HepG2 (cell line): ENCODE results near the gene SLC16A5. TPM values are rescaled to one million over a fixed set of nuclear protein-coding genes. Genes with fewer than 3 reads are reported as not detected.

Source experiments
- ARID2 ChIP-seq: sonication (generic); formaldehyde crosslinking; IDR thresholded peaks from 2 replicates; pipeline ENCODE4 v1.8.1; 2022; ENCODE audit warnings: mild to moderate bottlenecking, missing genetic modification reagents, borderline replicate concordance
- CBX5 ChIP-seq: sonication (generic); formaldehyde crosslinking; IDR thresholded peaks from 2 replicates; pipeline ENCODE4 v1.4.0; 2020; ENCODE audit warnings: missing genetic modification reagents, borderline replicate concordance
- CC2D1A ChIP-seq: sonication (generic); formaldehyde crosslinking; IDR thresholded peaks from 2 replicates; pipeline ENCODE4 v1.8.1; 2023; ENCODE audit warnings: mild to moderate bottlenecking, missing genetic modification reagents
- EEA1 ChIP-seq: sonication (generic); formaldehyde crosslinking; IDR thresholded peaks from 2 replicates; pipeline ENCODE4 v1.5.1; 2020; ENCODE audit warnings: mild to moderate bottlenecking, missing genetic modification reagents, borderline replicate concordance
- GATAD1 ChIP-seq: IDR thresholded peaks from 2 replicates; pipeline ENCODE4 v1.6.1; 2016; ENCODE audit warnings: missing genetic modification reagents, missing compliant biosample characterization
- KDM1A ChIP-seq: IDR thresholded peaks from 2 replicates; pipeline ENCODE4 v1.6.1; 2016; ENCODE audit warnings: missing compliant biosample characterization
- KDM4B ChIP-seq: sonication (generic); formaldehyde crosslinking; IDR thresholded peaks from 2 replicates; pipeline ENCODE4 v1.4.0; 2020; ENCODE audit warnings: missing genetic modification reagents
- MED1 ChIP-seq: sonication (generic); formaldehyde crosslinking; IDR thresholded peaks from 2 replicates; pipeline ENCODE4 v1.4.0; 2020; ENCODE audit warnings: missing genetic modification reagents
- MEIS2 ChIP-seq: sonication (generic); formaldehyde crosslinking; IDR thresholded peaks from 2 replicates; pipeline ENCODE4 v1.9.0; 2021; ENCODE audit warnings: mild to moderate bottlenecking, missing genetic modification reagents
- NCOA1 ChIP-seq: sonication (generic); formaldehyde crosslinking; IDR thresholded peaks from 2 replicates; pipeline ENCODE4 v1.9.0; 2021; ENCODE audit warnings: missing genetic modification reagents
- NFATC3 ChIP-seq: sonication (generic); formaldehyde crosslinking; IDR thresholded peaks from 2 replicates; pipeline ENCODE4 v1.5.1; 2020; ENCODE audit warnings: mild to moderate bottlenecking, missing genetic modification reagents
- PAF1 ChIP-seq: IDR thresholded peaks from 2 replicates; pipeline ENCODE4 v1.6.1; 2016; ENCODE audit warnings: missing genetic modification reagents, missing compliant biosample characterization
- SMC3 ChIP-seq: IDR thresholded peaks from 2 replicates; pipeline ENCODE4 v1.6.1; 2011; ENCODE audit warnings: low read length, improper control_type of control experiment
- TP53 ChIP-seq: sonication (generic); formaldehyde crosslinking; conservative IDR thresholded peaks from 2 replicates; pipeline ENCODE4 v1.4.0; 2020; ENCODE audit warnings: missing genetic modification reagents
- YEATS2 ChIP-seq: sonication (generic); formaldehyde crosslinking; IDR thresholded peaks from 2 replicates; pipeline ENCODE4 v1.4.0; 2020; ENCODE audit warnings: missing genetic modification reagents, borderline replicate concordance
- ZNF326 ChIP-seq: sonication (generic); formaldehyde crosslinking; IDR thresholded peaks from 2 replicates; pipeline ENCODE4 v1.4.0; 2020; ENCODE audit warnings: missing genetic modification reagents, borderline replicate concordance
- ZNF34 ChIP-seq: sonication (generic); formaldehyde crosslinking; IDR thresholded peaks from 2 replicates; pipeline ENCODE4 v1.4.0; 2020; ENCODE audit warnings: mild to moderate bottlenecking, missing genetic modification reagents, borderline replicate concordance
- ZNF432 ChIP-seq: sonication (generic); formaldehyde crosslinking; IDR thresholded peaks from 2 replicates; pipeline ENCODE4 v1.5.0; 2020; ENCODE audit warnings: missing genetic modification reagents, mild to moderate bottlenecking, borderline replicate concordance
- ZSCAN31 ChIP-seq: sonication (generic); formaldehyde crosslinking; IDR thresholded peaks from 2 replicates; pipeline ENCODE4 v1.5.0; 2020; ENCODE audit warnings: low read depth, mild to moderate bottlenecking, missing genetic modification reagents
- polyA plus RNA-seq, 8 experiments: library from polyadenylated mRNA; depleted of rRNA in 3 of 8; stranded (reverse) in 7 of 8; unstranded in 1 of 8; fragments of >200 nt; fragmentation: Illumina TruSeq in 4 of 8; extraction: Trizol in 4 of 8; gene quantifications; 2 replicates each; pipeline versions ENCODE4 v1.2.1 to v1.2.3, GENCODE V29; 2011 to 2016; ENCODE audit warnings: low read depth in 4 of 8, missing spikeins in 1 of 8, mixed read lengths in 1 of 8; ENCODE audit not compliant: insufficient read depth in 1 of 8
- total RNA-seq, 5 experiments: library from RNA; depleted of rRNA; stranded (reverse); fragments of >200 nt; fragmentation: Illumina TruSeq; extraction: Trizol; gene quantifications; 2 replicates each; pipeline ENCODE4 v1.2.3, GENCODE V29; 2016; ENCODE audit warnings: low read depth in 1 of 5
- TF ChIP-seq, protein P1 (sequence below): sonication (generic); formaldehyde crosslinking; IDR thresholded peaks from 2 replicates; pipeline ENCODE4 v1.5.0; 2020; ENCODE audit warnings: mild to moderate bottlenecking, missing genetic modification reagents, borderline replicate concordance
- TF ChIP-seq, protein P2 (sequence below): sonication (generic); formaldehyde crosslinking; IDR thresholded peaks from 2 replicates; pipeline ENCODE4 v1.4.0; 2020; ENCODE audit warnings: mild to moderate bottlenecking, missing genetic modification reagents
- TF ChIP-seq, protein P3 (sequence below): conservative IDR thresholded peaks from 2 replicates; pipeline ENCODE4 v1.6.1; 2018; ENCODE audit warnings: missing genetic modification reagents

The SLC16A5 gene
- total and polyA plus RNA-seq, 2 of the 13 experiments (the other 11 are each of a cell fraction or from before 2014, with no cell fraction given), result 0.69 to 5.6 TPM

DNA sequence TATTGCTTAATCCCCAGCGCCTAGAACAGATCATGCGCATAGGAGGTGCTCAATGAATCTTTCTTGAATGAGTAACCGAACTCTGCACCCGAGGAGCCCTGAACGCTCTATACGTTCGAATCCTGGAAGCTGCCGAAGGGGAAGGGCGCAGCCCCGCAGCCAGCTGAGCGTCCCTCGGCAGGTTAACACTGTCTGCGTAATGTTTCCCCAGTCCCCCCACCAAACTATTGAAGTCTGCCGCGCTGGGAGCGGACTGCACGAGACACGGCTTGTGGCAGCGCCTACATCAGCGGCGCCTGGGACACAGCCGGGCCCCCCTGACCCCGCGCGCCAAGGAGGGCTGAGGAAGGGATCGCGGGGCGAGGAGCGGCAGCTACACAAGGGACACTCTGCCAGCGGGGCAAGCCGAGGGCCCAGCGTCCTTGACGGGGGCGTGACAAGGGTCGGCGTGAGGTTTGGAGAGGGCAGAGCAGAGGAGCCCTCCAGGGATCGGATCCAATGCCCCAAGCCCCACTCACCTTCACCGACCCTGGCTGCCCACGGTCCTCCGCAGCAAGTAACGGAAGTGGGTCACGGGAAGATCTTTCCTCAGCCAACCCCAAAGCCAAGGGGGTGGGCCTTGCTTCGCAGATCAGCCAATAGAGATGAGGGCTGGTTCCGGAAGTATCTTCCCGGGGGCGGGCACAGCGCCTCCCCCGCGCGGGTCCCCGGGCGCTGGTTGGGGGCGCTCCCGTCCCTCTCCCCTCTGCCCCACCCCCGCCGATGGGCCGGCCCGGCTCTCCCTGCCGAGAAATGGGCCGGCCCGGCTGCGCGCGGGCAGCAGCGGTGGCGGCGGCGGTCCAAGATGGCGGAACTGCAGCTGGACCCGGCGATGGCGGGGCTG, 41.1 kb upstream of the SLC16A5 start, which contains the start of the genes ATP5PD and KCTD2 (continued):
- TF ChIP-seq, protein P1, sequence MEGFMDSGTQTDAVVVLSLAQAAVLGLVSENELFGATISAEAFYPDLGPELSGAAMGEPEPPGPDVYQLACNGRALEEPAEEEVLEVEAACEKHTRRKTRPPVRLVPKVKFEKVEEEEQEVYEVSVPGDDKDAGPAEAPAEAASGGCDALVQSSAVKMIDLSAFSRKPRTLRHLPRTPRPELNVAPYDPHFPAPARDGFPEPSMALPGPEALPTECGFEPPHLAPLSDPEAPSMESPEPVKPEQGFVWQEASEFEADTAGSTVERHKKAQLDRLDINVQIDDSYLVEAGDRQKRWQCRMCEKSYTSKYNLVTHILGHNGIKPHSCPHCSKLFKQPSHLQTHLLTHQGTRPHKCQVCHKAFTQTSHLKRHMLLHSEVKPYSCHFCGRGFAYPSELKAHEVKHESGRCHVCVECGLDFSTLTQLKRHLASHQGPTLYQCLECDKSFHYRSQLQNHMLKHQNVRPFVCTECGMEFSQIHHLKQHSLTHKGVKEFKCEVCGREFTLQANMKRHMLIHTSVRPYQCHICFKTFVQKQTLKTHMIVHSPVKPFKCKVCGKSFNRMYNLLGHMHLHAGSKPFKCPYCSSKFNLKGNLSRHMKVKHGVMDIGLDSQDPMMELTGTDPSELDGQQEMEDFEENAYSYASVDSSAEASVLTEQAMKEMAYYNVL (CRISPR knock-in tag), result peak; percentile 58
- peak; percentile 4; the same call in 1 of the 2 replicates for TF ChIP-seq ZSCAN31 (CRISPR knock-in tag)
- no peak for TF ChIP-seq PAF1
- TF ChIP-seq MED1 (CRISPR knock-in tag), result peak; percentile 31; the same call in 1 of the 2 replicates
- TF ChIP-seq, protein P2, sequence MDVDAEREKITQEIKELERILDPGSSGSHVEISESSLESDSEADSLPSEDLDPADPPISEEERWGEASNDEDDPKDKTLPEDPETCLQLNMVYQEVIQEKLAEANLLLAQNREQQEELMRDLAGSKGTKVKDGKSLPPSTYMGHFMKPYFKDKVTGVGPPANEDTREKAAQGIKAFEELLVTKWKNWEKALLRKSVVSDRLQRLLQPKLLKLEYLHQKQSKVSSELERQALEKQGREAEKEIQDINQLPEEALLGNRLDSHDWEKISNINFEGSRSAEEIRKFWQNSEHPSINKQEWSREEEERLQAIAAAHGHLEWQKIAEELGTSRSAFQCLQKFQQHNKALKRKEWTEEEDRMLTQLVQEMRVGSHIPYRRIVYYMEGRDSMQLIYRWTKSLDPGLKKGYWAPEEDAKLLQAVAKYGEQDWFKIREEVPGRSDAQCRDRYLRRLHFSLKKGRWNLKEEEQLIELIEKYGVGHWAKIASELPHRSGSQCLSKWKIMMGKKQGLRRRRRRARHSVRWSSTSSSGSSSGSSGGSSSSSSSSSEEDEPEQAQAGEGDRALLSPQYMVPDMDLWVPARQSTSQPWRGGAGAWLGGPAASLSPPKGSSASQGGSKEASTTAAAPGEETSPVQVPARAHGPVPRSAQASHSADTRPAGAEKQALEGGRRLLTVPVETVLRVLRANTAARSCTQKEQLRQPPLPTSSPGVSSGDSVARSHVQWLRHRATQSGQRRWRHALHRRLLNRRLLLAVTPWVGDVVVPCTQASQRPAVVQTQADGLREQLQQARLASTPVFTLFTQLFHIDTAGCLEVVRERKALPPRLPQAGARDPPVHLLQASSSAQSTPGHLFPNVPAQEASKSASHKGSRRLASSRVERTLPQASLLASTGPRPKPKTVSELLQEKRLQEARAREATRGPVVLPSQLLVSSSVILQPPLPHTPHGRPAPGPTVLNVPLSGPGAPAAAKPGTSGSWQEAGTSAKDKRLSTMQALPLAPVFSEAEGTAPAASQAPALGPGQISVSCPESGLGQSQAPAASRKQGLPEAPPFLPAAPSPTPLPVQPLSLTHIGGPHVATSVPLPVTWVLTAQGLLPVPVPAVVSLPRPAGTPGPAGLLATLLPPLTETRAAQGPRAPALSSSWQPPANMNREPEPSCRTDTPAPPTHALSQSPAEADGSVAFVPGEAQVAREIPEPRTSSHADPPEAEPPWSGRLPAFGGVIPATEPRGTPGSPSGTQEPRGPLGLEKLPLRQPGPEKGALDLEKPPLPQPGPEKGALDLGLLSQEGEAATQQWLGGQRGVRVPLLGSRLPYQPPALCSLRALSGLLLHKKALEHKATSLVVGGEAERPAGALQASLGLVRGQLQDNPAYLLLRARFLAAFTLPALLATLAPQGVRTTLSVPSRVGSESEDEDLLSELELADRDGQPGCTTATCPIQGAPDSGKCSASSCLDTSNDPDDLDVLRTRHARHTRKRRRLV (CRISPR knock-in tag), result peak; percentile 28; the same call in 1 of the 2 replicates
- TF ChIP-seq KDM1A (CRISPR knock-in tag), result no peak
- TF ChIP-seq ZNF432 (CRISPR knock-in tag), result no peak
- peak; percentile 87 for TF ChIP-seq YEATS2 (CRISPR knock-in tag)
- TF ChIP-seq NCOA1, result 0 out of 2 replicates have a peak, but pooled peaks have one; percentile 67
- peak; percentile 92 for TF ChIP-seq GATAD1
- no peak; the same call in 1 of the 2 replicates for TF ChIP-seq CBX5 (CRISPR knock-in tag)
- peak; percentile 50; the same call in 1 of the 2 replicates for TF ChIP-seq KDM4B (CRISPR knock-in tag)
- TF ChIP-seq CC2D1A (CRISPR knock-in tag), result no peak
- TF ChIP-seq TP53 (CRISPR knock-in tag), result no peak
- TF ChIP-seq ZNF34 (CRISPR knock-in tag), result peak; percentile 30; the same call in 1 of the 2 replicates
- no peak for TF ChIP-seq ZNF326
- TF ChIP-seq, protein P3, sequence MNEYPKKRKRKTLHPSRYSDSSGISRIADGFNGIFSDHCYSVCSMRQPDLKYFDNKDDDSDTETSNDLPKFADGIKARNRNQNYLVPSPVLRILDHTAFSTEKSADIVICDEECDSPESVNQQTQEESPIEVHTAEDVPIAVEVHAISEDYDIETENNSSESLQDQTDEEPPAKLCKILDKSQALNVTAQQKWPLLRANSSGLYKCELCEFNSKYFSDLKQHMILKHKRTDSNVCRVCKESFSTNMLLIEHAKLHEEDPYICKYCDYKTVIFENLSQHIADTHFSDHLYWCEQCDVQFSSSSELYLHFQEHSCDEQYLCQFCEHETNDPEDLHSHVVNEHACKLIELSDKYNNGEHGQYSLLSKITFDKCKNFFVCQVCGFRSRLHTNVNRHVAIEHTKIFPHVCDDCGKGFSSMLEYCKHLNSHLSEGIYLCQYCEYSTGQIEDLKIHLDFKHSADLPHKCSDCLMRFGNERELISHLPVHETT (CRISPR knock-in tag), result peak; percentile 51
- TF ChIP-seq ARID2, result no peak
- TF ChIP-seq SMC3, result no peak; the same call in 1 of the 2 replicates
- peak; percentile 82 for TF ChIP-seq NFATC3 (CRISPR knock-in tag)
- TF ChIP-seq MEIS2 (CRISPR knock-in tag), result no peak; the same call in 1 of the 2 replicates
- peak; percentile 60; the same call in 1 of the 2 replicates for TF ChIP-seq EEA1
